ENCODE results near the gene CDC42EP4.

- no peak for TF ChIP-seq POLR2A (IDR thresholded peaks at IDR 0.05)
- no peak for TF ChIP-seq CTCF (IDR thresholded peaks at IDR 0.05)
These were observed 43.0 kb downstream of the CDC42EP4 start for GRCh38 chr17:73268582-73269328.
